ENCODE data around the gene ZMIZ1.

ZMIZ1 gene

GRCh38 chr10:79191951-79192676 lies 123.3 kb downstream of the ZMIZ1 start:
- no peak for DNase-seq

GRCh38 chr10:79192677-79193003 lies 123.9 kb downstream of the ZMIZ1 start:
- no peak for DNase-seq

DNA sequence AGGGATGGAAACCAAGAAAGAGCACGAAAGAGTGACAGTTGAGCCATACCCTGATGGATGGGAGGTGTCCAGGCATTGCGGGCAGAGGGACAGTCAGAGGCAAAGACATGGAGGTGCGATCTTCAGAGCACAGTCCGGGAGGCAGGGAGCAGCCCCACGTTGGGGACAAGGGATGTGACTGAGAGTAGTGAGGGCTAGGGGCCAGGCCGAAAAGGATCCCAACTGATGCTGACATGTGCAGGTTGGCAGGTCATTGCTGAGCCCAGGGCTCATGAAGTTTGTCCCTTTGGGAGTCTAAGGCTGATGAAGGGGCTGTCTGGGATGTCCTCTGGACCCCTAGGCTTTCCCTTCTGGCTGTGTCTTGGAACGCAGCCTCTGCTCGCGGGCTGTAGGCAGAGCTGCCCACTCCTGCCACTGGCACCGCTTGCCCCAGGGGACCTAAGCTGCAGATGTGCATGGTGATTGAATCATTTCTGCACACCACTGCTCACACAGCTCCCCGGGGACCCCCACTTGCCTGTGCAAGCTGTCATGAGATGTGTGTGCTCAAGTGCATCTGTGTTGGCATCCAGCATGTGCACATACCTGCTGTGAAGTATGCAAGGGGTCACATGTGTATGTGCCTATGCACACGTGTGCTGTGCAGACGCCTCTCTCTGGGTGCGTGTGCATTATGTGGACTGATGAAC lies 125.1 kb downstream of the ZMIZ1 start:
- no peak for DNase-seq

DNA sequence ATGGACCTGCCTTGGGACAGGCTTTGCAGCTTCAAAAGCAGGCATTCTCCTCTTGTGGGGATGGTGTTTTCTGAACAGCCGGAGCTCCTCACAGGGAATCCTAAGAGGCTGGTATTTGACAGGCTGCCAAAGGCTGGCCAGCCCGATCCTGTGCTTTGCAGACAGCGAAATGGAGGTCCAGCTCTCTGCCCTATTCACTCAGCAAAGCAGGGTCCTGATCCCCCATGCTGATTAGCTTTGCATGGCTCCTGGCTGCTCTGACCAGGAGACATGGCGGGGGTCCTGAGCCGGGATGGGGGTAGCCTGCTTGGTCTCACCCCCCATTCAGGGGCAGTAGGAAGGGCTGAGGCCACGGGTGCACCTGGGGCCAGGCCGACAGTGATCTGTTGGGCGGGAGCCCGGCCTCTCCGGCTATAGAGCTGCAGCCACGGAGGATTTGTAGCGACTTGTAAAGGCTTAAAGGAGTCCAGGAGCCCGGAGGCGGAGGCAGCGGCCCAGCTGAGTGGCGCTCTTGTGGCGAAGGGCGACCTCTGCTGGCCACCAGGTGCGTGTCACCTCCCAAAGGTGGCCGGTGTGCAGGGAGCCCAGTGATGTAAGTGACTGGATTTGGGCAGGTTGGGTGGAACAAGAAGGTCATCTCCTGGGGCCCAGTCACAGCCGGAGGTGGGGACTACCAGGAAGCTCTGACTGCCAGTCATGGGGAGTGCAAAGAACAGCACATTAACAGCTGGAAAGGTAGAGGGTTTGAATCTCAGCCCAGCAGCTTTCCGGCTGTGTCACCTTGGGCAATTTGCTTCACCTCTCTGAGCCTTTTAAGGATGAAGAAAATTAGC lies 126.5 kb downstream of the ZMIZ1 start:
- DNase-seq, result peak; percentile 67

DNA sequence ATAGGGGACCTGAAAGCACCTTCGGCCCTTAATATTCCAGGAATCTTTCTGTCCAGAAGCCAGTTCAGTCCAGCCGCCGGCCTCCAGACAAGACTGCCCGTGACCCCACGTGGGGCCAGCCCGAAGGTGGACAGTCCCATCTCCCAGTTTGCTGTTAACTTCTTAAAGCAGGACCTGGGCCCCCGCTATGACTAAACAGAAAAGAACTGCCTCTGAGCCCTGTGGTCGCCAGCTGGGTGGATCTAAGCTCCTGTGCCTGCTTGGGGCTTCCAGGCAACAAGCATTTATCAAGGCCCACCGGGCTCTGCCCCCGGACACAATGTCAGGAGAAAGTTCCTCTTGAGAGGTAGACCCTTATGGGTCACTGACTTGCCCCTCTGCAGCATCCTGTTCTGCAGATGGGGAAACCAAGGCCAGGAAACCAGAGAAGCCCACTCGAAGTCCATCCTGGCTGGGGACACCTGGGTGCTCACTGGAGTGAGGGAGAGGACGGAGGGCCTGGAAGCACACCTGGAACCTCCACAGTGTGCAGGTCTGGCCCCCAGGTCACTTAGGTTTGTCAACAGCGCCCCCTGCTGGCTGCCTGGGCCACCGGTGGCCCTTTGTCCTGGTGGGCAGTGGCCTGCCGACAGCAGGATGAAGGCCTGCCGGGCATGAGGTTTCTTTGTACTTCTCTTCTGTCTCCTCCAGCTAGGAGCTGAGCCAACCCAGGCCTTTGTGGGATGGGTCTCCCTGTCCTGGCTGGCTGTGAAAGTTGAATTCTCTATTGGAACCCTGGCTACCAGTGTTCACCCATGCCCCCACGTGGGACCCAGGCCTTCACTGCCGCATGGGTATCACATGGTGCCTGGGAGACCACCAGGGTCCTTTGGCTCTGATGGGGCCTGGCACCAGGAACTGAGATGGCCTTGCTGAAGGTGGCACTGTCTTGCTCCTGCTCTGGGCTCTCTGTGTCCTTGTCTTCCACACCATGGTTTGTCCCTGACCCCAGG lies 128.0 kb downstream of the ZMIZ1 start:
- DNase-seq, result peak; percentile 75

GRCh38 chr10:79197558-79197957 lies 128.8 kb downstream of the ZMIZ1 start:
- no peak for DNase-seq

DNA sequence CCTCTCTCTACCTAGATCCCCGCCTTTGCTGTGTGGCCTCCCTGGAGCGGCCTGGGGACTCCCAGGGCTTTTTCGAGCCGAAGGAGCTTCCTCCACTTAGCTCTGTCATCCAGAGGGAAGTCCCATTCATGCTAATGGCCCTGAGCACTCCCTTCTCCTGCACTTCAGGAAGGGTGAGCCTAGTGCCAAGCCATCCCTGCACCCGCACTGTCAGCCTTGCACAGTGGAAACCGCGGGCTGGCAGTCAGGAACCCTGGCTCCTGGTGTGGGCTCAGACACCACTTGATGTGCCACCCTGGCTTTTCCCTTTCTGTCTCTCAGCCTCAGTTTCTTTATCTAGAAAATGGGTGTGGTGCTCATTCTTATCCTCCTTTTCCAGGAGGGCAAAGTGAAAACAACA lies 131.6 kb downstream of the ZMIZ1 start:
- no peak for DNase-seq

DNA sequence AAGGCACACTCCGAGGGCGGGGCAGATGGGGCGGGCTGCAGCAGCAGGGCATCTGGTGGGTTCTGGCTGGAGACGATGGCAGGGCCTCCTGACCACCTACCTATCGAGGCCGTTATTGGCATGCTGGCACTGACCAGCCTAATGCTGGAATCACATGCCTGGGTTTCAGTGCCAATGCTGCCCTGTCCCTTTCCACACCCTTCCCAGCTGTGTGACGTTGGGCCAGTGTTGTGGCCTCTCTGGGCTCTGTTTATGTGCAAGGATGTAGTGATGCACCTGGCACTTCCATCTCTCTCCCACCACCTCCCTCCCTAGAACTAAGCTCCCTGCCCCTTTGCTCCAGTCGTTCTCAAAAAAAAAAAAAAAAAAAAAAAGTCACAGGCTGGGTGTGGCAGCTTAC lies 132.9 kb downstream of the ZMIZ1 start:
- DNase-seq, result no peak

- DNase-seq, result peak; percentile 15
Measured at GRCh38 chr10:79202188-79203013, 133.6 kb downstream of the ZMIZ1 start.

- DNase-seq, result no peak
Measured at GRCh38 chr10:79203014-79203644, 134.4 kb downstream of the ZMIZ1 start.

- no peak for DNase-seq
Measured at GRCh38 chr10:79203833-79204232, 135.1 kb downstream of the ZMIZ1 start.

DNA sequence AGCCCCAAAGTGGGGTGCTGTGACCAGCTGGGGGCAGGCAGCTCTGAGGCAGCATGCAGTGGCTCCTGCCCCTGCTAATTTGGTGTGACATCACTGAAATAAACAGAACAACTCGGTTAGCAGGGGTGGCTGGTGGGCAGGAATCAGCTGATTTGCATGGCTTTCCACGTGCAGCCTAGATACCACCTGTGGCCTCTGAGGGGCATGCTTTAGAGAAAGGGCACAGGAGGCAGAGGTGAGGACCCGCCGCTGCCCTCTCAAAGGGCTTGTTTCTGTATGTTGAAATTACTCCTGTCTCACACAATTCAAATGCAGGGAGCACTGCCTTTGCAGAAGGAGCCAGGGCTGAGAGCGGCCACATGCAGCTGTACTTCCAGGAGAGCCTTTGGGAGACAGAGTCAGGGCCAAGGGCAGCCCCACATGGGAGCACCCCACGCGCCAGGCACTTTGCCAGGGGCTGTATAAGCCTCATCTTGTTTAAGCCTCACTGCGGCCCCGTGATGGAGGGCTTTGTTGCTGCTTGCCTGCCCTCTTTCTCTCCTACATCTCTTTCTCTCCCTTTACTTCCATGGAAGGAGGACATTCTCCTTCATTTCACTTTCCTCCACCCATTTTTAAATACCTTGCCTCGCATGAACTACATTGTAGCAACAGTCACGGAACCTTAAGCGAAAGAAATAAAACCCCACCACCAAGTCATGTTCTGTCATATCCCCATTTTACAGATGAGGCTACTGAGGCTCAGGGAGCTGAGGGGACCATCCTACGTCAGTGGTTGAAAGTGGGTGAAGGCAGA lies 137.7 kb downstream of the ZMIZ1 start:
- DNase-seq, result no peak

GRCh38 chr10:79207096-79207357 lies 138.3 kb downstream of the ZMIZ1 start:
- no peak for DNase-seq

DNA sequence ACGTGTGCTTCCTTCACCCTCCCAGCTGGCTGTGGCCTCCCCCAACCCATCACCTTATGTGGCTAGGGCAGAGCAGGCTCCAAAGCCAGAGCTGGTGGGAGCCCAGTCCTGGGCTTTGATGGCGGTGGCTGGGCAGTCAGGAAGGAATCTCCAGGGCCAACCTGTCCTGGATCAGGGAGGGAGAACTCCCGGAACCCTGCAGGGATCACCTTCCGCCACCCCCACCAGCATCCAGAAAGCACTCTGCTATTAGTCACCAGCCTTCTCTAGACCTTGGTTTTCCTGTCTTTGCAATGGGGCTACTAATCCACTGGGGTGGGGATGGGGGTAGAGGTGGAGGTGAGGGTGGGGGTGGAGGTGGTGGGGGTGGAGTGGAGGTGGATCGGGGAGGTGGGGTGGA lies 139.0 kb downstream of the ZMIZ1 start:
- no peak for DNase-seq

- DNase-seq, result no peak
Measured at GRCh38 chr10:79208251-79208983, 139.7 kb downstream of the ZMIZ1 start.

- DNase-seq, result no peak
Measured at GRCh38 chr10:79209340-79209739, 140.6 kb downstream of the ZMIZ1 start.

DNA sequence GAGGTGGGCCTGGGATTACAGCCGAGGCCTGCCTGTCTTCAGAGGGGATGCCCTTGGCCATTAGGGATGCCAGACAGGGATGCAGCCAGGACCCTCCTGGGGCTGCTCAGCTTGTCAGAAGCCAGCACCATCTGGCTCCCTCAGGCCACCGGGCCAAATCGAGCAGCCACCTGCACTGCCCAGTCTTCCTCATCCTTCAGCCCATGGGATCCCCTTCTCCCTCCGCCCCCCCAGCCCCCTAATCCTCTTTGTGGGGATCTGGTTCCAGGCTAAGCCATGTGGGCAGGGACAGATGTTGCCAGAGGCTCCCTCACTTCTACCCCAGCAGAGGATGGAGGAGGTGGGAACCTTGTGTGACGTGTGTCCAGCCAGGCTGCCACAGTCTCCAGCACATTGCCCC lies 141.1 kb downstream of the ZMIZ1 start:
- no peak for DNase-seq

- DNase-seq, result no peak
Measured at GRCh38 chr10:79210672-79211071, 141.9 kb downstream of the ZMIZ1 start.

DNA sequence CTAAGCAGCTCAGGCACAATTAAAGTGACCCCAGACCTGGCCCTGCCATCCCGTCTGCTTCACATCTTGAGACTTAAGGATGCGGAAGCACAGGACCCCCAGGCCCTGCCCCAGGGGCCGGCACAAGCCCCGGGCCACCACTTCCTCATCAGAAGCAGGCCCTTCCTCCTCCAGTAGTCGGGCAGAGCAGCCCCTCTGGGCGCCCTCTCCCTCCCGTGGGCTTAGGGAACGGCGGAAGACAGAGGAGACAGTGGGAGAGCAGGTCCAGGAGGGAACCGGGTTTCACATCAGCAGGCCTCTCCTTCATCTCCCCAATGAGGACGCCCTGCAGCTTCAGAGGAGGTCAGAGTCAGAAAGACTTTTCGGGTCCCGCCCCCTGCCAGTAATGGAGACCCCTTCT lies 142.8 kb downstream of the ZMIZ1 start:
- DNase-seq, result no peak

- no peak for DNase-seq
Measured at GRCh38 chr10:79215531-79215930, 146.8 kb downstream of the ZMIZ1 start.
